GM23338 (cell line): ENCODE measurements around the gene BCAR3.

ENCODE experiments used
- CREB1 ChIP-seq: fragments of 250-450 bp; sonication (Bioruptor Pico); IDR thresholded peaks from 2 replicates; pipeline ENCODE4 v1.5.0; 2020; ENCODE audit warnings: low read depth, mild to moderate bottlenecking, moderate library complexity
- EZH2 ChIP-seq: fragments of 200-600 bp; sonication (generic); IDR thresholded peaks from one replicate; pipeline ENCODE4 v1.8.0; 2017; ENCODE audit warnings: antibody characterized with exemption, mild to moderate bottlenecking, low read depth; ENCODE audit not compliant: unreplicated experiment
- NANOG ChIP-seq: IDR thresholded peaks from 2 replicates; pipeline ENCODE4 v1.6.1; 2016; ENCODE audit warnings: antibody characterized with exemption, borderline replicate concordance
- POLR2AphosphoS5 ChIP-seq: IDR thresholded peaks from 2 replicates; pipeline ENCODE4 v1.6.1; 2016; ENCODE audit warnings: antibody characterized with exemption, low read depth
- REST ChIP-seq: IDR thresholded peaks from one replicate; pipeline ENCODE4 v1.6.1; 2018; ENCODE audit warnings: antibody characterized with exemption; ENCODE audit not compliant: unreplicated experiment
- ZNF462 ChIP-seq: fragments of 250-450 bp; sonication (Bioruptor Pico); IDR thresholded peaks from 2 replicates; pipeline ENCODE4 v1.5.0; 2020; ENCODE audit warnings: mild to moderate bottlenecking, moderate library complexity
- TF ChIP-seq, protein P1 (sequence below), 2 experiments: fragments of 200-600 bp in 1 of 2; sonication (generic) in 1 of 2; conservative IDR thresholded peaks; 2 replicates each; pipeline versions ENCODE4 v1.5.1 to v1.6.1; 2016 to 2017; ENCODE audit warnings: antibody characterized with exemption in 2 of 2, low read depth in 2 of 2, mild to moderate bottlenecking in 2 of 2, moderate library complexity in 1 of 2

DNA sequence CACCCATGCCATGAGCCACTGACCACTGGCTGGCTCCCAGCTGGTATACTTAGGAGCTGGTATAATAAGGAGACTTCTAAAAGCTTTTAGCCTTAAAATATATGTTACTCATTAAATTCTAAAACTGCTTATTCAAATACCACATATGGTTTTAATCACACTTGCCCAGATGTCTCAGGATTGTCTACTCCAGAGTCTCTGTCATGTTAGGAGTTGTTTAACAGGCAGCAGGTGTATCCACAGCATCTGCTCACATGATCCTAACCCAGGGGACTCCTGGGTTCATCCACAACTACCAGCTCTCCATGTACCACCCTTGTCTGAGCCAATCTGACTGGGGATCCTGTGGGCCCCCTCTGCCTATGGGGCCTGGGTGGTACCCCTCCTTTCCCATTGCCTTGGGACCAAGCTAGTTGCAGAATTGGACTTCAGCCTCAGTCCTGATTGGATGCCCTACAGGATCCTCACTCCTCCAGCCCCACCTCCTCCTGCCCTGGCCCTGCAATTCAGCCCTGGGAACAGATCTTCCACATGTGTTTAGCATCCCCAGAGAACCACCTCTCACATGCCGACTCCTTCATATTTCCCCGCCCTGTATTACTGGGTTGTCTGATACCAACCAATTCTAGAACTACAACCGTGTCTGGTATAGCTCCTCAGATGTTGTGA, 61.3 kb downstream of the BCAR3 start:
- TF ChIP-seq, protein P1, sequence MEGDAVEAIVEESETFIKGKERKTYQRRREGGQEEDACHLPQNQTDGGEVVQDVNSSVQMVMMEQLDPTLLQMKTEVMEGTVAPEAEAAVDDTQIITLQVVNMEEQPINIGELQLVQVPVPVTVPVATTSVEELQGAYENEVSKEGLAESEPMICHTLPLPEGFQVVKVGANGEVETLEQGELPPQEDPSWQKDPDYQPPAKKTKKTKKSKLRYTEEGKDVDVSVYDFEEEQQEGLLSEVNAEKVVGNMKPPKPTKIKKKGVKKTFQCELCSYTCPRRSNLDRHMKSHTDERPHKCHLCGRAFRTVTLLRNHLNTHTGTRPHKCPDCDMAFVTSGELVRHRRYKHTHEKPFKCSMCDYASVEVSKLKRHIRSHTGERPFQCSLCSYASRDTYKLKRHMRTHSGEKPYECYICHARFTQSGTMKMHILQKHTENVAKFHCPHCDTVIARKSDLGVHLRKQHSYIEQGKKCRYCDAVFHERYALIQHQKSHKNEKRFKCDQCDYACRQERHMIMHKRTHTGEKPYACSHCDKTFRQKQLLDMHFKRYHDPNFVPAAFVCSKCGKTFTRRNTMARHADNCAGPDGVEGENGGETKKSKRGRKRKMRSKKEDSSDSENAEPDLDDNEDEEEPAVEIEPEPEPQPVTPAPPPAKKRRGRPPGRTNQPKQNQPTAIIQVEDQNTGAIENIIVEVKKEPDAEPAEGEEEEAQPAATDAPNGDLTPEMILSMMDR (conservative IDR thresholded peaks at IDR 0.05; ENCODE audit: low read depth in 2 of 2) = no peak
- no peak for TF ChIP-seq EZH2
- no peak for TF ChIP-seq ZNF462
- no peak for TF ChIP-seq CREB1
- TF ChIP-seq POLR2AphosphoS5 = no peak
- TF ChIP-seq REST = no peak
- no peak for TF ChIP-seq NANOG
